ENCODE data around the gene GPR37L1. TPM values are rescaled to one million over a fixed set of nuclear protein-coding genes. Genes with fewer than 3 reads are reported as not detected.

The GPR37L1 gene
- total RNA-seq, 1 experiment from 2014 or later: 0.12 TPM

DNA sequence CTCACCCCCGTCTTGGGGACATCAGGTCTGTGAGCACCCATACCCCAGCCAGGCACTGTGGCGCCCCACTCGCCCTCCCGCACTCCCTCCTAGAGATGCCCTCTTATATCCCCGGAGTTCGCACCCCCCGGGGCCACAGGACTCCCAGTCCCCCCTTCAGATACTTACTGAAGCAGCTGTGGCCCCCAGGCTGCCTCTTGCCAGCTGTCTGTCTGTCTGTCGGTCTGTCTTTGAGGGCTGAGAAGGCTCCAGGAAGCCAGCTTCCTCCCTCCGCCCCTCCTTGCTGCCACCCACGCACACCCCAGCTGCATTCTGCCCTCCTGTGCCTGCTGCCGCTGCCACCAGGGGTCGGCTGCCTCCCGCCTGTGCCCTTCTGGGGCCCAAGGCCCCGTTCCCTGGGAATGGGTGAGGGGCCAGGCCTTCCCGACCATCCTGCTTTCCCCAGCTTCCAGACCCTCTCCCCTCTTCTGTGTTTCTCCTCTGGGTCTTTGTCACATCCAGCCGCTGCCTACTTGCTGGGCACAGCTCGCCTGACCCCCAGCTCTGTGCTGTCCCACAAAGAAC, 37.7 kb downstream of the GPR37L1 start, which contains the start of gene PTPN7:
TSS of gene PTPN7 (minus strand) at position 226 of the 564 bp plus-strand sequence. CDS start 1,200 bp downstream, outside the sequence.
- intact Hi-C loops (cut with micrococcal nuclease; ENCODE audit: unreplicated experiment): no loop called here
- CTCF ChIA-PET: interaction anchor here (0.5 to 0.6 kb wide), 2 partner anchors 58 to 338 kb away, joined by 3 read pairs; no protein-coding TSS in a partner anchor
- no peak within 1 kb of the TSS for H3K27ac Mint-ChIP-seq (ENCODE audit: unreplicated experiment)
- peaks cover 35% of the 10 kb centered on the region for H3K27me3 Mint-ChIP-seq (ENCODE audit: unreplicated experiment)
- H3K36me3 Mint-ChIP-seq (ENCODE audit: insufficient read depth, unreplicated experiment): no peaks in the 10 kb centered on the region
- H3K4me3 Mint-ChIP-seq (ENCODE audit: low read depth, unreplicated experiment): no peak within 1 kb of the TSS
- H3K4me1 Mint-ChIP-seq (ENCODE audit: low read depth, unreplicated experiment): peaks cover 4% of the 10 kb centered on the region
- DNase-seq: peak; percentile 30
- BruUV-seq (replicated peaks): no TSS peak
- H3K9me3 Mint-ChIP-seq (ENCODE audit: low read depth, unreplicated experiment): no peaks in the 10 kb centered on the region
- TF ChIP-seq, protein P1, sequence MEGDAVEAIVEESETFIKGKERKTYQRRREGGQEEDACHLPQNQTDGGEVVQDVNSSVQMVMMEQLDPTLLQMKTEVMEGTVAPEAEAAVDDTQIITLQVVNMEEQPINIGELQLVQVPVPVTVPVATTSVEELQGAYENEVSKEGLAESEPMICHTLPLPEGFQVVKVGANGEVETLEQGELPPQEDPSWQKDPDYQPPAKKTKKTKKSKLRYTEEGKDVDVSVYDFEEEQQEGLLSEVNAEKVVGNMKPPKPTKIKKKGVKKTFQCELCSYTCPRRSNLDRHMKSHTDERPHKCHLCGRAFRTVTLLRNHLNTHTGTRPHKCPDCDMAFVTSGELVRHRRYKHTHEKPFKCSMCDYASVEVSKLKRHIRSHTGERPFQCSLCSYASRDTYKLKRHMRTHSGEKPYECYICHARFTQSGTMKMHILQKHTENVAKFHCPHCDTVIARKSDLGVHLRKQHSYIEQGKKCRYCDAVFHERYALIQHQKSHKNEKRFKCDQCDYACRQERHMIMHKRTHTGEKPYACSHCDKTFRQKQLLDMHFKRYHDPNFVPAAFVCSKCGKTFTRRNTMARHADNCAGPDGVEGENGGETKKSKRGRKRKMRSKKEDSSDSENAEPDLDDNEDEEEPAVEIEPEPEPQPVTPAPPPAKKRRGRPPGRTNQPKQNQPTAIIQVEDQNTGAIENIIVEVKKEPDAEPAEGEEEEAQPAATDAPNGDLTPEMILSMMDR (IDR thresholded peaks at IDR 0.05; ENCODE audit: unreplicated experiment): no peak

DNA sequence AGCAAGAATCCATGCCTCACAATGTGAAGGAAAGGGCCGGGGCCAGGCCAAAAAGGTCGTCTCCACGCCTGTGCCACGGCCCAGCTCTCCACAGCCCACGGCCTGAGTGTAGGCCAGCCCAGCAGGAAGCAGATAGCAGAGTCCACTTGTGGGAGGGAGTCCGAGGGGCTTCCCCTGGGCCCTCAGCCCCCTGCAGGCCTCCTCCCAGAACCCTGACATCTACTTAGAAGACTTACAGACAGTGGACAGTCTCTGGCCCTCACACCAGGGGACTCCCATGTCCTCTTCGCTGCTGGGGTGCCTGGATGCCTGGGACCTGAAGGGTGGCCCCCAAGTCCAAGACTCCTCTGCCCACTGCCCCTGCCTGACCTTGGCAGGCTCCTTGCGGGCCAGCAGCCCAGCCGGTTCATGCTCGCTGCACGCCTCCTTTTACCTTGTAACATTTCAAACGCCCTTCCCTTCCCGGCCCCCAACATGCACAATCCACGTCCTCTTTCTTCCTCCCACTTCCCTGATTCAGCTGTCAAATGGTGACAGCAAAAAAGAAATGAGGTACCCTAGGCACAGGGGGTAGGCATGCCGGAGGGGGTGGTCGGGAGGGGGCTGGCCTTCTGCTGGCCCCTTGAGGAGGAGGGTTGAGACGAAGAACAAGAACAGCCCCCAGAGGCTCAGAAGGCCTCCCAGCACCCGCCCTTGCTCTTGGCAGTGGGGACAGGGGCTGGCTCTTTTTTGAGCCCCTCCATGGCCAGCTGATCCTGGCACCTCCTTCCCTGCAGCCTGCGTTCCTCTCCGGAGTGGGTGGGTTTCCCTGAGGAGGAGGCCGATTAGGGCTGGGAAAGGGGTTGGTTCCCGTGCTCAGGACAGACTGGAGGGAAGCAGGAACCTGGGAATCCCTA, 38.7 kb downstream of the GPR37L1 start:
- intact Hi-C loops (cut with micrococcal nuclease; ENCODE audit: unreplicated experiment): no loop called here
- TF ChIP-seq, protein P1 (IDR thresholded peaks at IDR 0.05; ENCODE audit: unreplicated experiment): no peak
- CTCF ChIA-PET: interaction anchor here (0.7 kb wide), 1 partner anchor 314 kb away, joined by 3 read pairs; no protein-coding TSS in a partner anchor
- no peaks in the 10 kb centered on the region for H3K36me3 Mint-ChIP-seq (ENCODE audit: insufficient read depth, unreplicated experiment)
- no peak overlapping the region for H3K4me3 Mint-ChIP-seq (ENCODE audit: low read depth, unreplicated experiment)
- peaks cover 35% of the 10 kb centered on the region for H3K27me3 Mint-ChIP-seq (ENCODE audit: unreplicated experiment)
- DNase-seq: no peak
- H3K4me1 Mint-ChIP-seq (ENCODE audit: low read depth, unreplicated experiment): no peaks in the 10 kb centered on the region
- H3K9me3 Mint-ChIP-seq (ENCODE audit: low read depth, unreplicated experiment): no peaks in the 10 kb centered on the region
- H3K27ac Mint-ChIP-seq (ENCODE audit: unreplicated experiment): no peak overlapping the region
- BruUV-seq (replicated peaks): no TSS peak

DNA sequence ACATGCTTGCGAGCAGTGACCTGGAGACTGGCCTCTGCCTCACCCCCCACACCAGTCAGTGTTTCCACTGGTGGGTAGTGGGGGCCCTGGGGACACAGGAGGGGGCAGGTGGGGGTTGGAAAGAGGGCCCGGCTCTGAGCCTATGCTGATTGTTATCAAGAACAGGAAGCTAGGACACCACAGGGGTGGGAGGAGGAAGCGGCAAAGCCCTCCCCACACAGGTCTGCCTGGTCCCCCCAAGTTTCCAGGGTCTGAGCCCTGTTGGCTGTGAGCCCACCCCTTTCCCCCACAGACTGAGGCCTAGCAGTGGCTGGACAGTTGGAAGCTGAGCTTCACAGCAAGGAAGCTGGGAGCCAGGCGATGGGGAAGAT, 39.3 kb downstream of the GPR37L1 start:
- CTCF ChIA-PET: interaction anchor here (0.6 to 1.0 kb wide), 3 partner anchors 27 to 120 kb away, joined by 3 to 6 read pairs (median 3); no protein-coding TSS in a partner anchor
- H3K27ac Mint-ChIP-seq (ENCODE audit: unreplicated experiment): no peak overlapping the region

More for the DNA sequence above, 39.3 kb downstream of the GPR37L1 start:
- intact Hi-C loops (cut with micrococcal nuclease; ENCODE audit: unreplicated experiment): no loop called here
- no peak for DNase-seq
- Mint-ChIP-seq H3K4me3 (ENCODE audit: low read depth, unreplicated experiment) (no peak overlapping the region), H3K36me3 (ENCODE audit: insufficient read depth, unreplicated experiment) (no peaks in the 10 kb centered on the region), H3K27me3 (ENCODE audit: unreplicated experiment) (peaks cover 36% of the 10 kb centered on the region), H3K4me1 (ENCODE audit: low read depth, unreplicated experiment) (no peaks in the 10 kb centered on the region), H3K9me3 (ENCODE audit: low read depth, unreplicated experiment) (no peaks in the 10 kb centered on the region)
- BruUV-seq (replicated peaks): no TSS peak
- TF ChIP-seq, protein P1 (IDR thresholded peaks at IDR 0.05; ENCODE audit: unreplicated experiment): no peak
